Measurements from ENCODE around the gene CCND1. TPM values are rescaled to one million over a fixed set of nuclear protein-coding genes. Genes with fewer than 3 reads are reported as not detected.

Gene CCND1
- total RNA-seq, 1 experiment from 2014 or later: 868 TPM

DNA sequence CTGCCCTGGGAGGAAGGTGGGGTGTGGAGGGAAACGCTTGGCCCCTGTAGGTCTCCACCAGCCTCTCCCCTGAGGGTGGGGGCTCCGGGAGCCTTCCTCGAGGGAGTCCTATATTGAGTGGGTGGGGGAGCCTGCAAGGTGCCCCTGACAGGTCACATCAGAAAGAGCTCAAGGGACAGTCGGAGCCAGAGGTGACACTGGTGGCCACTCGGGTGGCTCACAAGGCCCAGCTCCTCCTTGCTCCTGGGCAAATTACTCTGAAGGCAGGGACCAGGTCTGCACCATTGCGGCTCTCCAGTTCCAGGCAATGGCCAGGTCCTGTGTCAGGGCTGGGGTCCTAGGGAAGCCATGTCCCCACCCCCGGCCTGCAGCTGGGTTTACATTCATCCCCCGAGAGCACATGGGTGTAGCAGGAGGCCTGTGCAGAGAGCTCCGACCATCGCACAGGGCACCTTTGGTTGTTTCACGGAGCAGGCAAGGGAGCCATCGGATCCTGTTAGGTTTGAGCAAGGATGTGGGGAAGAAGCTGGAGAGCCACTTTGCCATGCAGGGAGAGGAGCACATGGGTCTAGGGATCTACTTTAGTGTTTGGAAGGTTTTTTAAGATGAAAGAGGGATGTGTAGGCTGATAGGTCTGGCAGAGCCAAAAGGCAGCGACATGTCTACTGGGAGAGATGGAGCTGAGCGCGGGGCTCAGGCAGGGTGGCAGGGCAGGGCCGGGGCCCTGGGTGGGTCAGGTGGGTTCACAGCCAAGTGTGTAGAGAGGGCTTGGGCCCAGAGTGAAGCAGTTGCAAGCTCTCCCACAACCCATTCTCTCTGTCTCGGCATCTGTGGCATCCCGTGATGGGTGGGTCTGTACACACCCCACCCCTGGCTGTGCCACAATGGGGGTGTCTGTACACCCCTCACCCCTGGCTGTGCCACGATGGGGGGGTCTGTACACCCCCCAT lies 14.8 kb downstream of the CCND1 start:
- ATAC-seq (peak; percentile 1), DNase-seq (peak; percentile 46)
- ChIA-PET POLR2A (ENCODE audit: unreplicated experiment) (interaction anchor here (0.6 to 0.9 kb wide), 2 partner anchors 10 to 35 kb away, joined by 3 to 10 read pairs; no protein-coding TSS in a partner anchor), CTCF (no interaction called here)
- H3K9me2 ChIP-seq (replicated peaks; ENCODE audit: low read length): no peaks in the 10 kb centered on the region
- H3K9ac ChIP-seq (ENCODE audit: low read length): peak overlapping the region; percentile 42
- H3K36me3 ChIP-seq (ENCODE audit: low read depth, low read length): peaks cover 28% of the 10 kb centered on the region
- BruUV-seq (replicated peaks): no TSS peak
- peaks cover 4% of the 10 kb centered on the region; the same call in 1 of the 2 replicates for H3K79me2 ChIP-seq (ENCODE audit: low read length)
- peaks cover 34% of the 10 kb centered on the region for H3F3A ChIP-seq (ENCODE audit: low read length, unreplicated experiment)
- no peak overlapping the region; the same call in 1 of the 2 replicates for H3K4me3 ChIP-seq (ENCODE audit: low read length)
- H2AFZ ChIP-seq (ENCODE audit: low read length): no peak overlapping the region
- TF ChIP-seq, protein P1, sequence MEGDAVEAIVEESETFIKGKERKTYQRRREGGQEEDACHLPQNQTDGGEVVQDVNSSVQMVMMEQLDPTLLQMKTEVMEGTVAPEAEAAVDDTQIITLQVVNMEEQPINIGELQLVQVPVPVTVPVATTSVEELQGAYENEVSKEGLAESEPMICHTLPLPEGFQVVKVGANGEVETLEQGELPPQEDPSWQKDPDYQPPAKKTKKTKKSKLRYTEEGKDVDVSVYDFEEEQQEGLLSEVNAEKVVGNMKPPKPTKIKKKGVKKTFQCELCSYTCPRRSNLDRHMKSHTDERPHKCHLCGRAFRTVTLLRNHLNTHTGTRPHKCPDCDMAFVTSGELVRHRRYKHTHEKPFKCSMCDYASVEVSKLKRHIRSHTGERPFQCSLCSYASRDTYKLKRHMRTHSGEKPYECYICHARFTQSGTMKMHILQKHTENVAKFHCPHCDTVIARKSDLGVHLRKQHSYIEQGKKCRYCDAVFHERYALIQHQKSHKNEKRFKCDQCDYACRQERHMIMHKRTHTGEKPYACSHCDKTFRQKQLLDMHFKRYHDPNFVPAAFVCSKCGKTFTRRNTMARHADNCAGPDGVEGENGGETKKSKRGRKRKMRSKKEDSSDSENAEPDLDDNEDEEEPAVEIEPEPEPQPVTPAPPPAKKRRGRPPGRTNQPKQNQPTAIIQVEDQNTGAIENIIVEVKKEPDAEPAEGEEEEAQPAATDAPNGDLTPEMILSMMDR (conservative IDR thresholded peaks at IDR 0.05; ENCODE audit: low read depth, low read length): no peak
- no peak for TF ChIP-seq EZH2 (IDR thresholded peaks at IDR 0.05; ENCODE audit: low read length, unreplicated experiment)
- TF ChIP-seq EZH2phosphoT487 (IDR thresholded peaks at IDR 0.05; ENCODE audit: borderline replicate concordance, low read length): no peak
- intact Hi-C loops (cut with micrococcal nuclease): loop anchor here (2.0 kb wide), 1 partner anchor 15 kb away; no protein-coding TSS in a partner anchor
- peaks cover 24% of the 10 kb centered on the region for H4K20me1 ChIP-seq (ENCODE audit: low read length)
- no peaks in the 10 kb centered on the region for H3K27me3 ChIP-seq (ENCODE audit: low read length)
- peak overlapping the region; percentile 87 for H3K27ac ChIP-seq (ENCODE audit: low read length)
- peaks cover 49% of the 10 kb centered on the region for H3K4me1 ChIP-seq (ENCODE audit: insufficient read depth, low read length)
- H3K9me3 ChIP-seq (ENCODE audit: low read length): no peaks in the 10 kb centered on the region
- peak overlapping the region; percentile 47 for H3K4me2 ChIP-seq (ENCODE audit: low read length)

DNA sequence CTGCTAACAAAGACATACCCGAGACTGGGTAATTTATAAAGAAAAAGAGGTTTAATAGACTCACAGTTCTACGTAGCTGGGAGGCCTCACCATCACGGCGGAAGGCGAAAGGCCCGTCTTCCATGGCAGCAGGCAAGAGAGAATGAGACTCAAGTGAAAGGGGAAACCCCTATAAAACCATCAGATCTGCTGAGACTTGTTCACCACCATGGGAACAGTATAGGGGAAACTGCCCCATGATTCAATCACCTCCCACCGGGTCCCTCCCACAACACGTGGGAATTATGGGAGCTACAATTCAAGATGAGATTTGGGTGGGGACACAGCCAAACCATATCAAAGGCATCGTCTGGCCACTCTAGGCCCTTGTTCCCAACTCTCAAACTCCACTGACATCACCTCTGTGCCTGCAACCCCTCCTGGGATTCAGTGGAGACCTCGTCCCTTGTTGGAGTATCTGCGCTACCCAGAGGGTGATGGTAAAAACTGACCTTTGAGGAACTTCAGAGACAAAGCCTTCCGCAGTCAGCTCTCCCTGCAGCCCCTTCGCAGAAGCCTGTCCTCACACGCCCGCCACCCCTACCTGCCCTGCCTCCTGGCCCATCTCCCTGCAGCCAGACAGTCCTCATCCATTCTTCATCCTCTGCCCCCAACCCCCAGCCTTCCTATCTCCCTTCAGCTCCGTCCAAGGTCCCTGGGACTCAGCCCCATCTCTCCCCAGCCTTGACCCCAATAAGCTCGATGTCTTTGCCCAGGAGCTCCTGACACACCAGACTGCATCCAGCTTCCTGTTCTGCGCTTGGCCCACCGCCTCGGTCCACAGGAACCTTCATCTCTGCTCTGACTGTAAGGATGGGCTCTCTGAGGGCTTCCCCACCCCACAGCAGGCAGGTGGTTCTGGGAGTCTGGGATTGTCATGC lies 15.8 kb downstream of the CCND1 start:
- H3K27me3 ChIP-seq (ENCODE audit: low read length): no peaks in the 10 kb centered on the region
- ChIA-PET POLR2A (ENCODE audit: unreplicated experiment) (interaction anchor here (0.6 kb wide), 1 partner anchor 36 kb away, joined by 10 read pairs; no protein-coding TSS in a partner anchor), CTCF (no interaction called here)
- DNase-seq (no peak), ATAC-seq (no peak)
- H3K36me3 ChIP-seq (ENCODE audit: low read depth, low read length): peaks cover 17% of the 10 kb centered on the region
- intact Hi-C loops (cut with micrococcal nuclease): no loop called here
- H3K9ac ChIP-seq (ENCODE audit: low read length): no peak overlapping the region
- TF ChIP-seq EZH2 (IDR thresholded peaks at IDR 0.05; ENCODE audit: low read length, unreplicated experiment) (no peak), EZH2phosphoT487 (IDR thresholded peaks at IDR 0.05; ENCODE audit: borderline replicate concordance, low read length) (no peak)
- TF ChIP-seq, protein P1 (conservative IDR thresholded peaks at IDR 0.05; ENCODE audit: low read depth, low read length): no peak
- no TSS peak for BruUV-seq (replicated peaks)
- peaks cover 25% of the 10 kb centered on the region for H3F3A ChIP-seq (ENCODE audit: low read length, unreplicated experiment)
- no peak overlapping the region for H3K27ac ChIP-seq (ENCODE audit: low read length)
- H2AFZ ChIP-seq (ENCODE audit: low read length): no peak overlapping the region
- no peaks in the 10 kb centered on the region for H3K9me2 ChIP-seq (replicated peaks; ENCODE audit: low read length)
- no peaks in the 10 kb centered on the region for H3K9me3 ChIP-seq (ENCODE audit: low read length)
- no peak overlapping the region for H3K4me3 ChIP-seq (ENCODE audit: low read length)
- peaks cover 14% of the 10 kb centered on the region for H4K20me1 ChIP-seq (ENCODE audit: low read length)
- H3K79me2 ChIP-seq (ENCODE audit: low read length): peaks cover 4% of the 10 kb centered on the region; the same call in 1 of the 2 replicates
- H3K4me2 ChIP-seq (ENCODE audit: low read length): no peak overlapping the region
- H3K4me1 ChIP-seq (ENCODE audit: insufficient read depth, low read length): peaks cover 38% of the 10 kb centered on the region

All from PC-3 (cell line).